DOHH2 (cell line): ENCODE results near the gene C8A.

Experiments
- EZH2phosphoT487 ChIP-seq: fragments of 200-600 bp; sonication (generic); IDR thresholded peaks from 2 replicates; pipeline ENCODE4 v1.6.1; 2017; ENCODE audit warnings: borderline replicate concordance, mild to moderate bottlenecking, antibody characterized with exemption, low read length, moderate library complexity, mixed read lengths
- TF ChIP-seq, protein P1 (sequence below): fragments of 200-600 bp; sonication (generic); IDR thresholded peaks from one replicate; pipeline ENCODE4 v1.5.1; 2014; ENCODE audit warnings: antibody characterized with exemption, mild to moderate bottlenecking, low read depth, low read length; ENCODE audit not compliant: poor library complexity, severe bottlenecking

- TF ChIP-seq, protein P1, sequence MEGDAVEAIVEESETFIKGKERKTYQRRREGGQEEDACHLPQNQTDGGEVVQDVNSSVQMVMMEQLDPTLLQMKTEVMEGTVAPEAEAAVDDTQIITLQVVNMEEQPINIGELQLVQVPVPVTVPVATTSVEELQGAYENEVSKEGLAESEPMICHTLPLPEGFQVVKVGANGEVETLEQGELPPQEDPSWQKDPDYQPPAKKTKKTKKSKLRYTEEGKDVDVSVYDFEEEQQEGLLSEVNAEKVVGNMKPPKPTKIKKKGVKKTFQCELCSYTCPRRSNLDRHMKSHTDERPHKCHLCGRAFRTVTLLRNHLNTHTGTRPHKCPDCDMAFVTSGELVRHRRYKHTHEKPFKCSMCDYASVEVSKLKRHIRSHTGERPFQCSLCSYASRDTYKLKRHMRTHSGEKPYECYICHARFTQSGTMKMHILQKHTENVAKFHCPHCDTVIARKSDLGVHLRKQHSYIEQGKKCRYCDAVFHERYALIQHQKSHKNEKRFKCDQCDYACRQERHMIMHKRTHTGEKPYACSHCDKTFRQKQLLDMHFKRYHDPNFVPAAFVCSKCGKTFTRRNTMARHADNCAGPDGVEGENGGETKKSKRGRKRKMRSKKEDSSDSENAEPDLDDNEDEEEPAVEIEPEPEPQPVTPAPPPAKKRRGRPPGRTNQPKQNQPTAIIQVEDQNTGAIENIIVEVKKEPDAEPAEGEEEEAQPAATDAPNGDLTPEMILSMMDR: no peak
- no peak for TF ChIP-seq EZH2phosphoT487
Observed at GRCh38 chr1:56953386-56953785, 98.8 kb downstream of the C8A start.
